DMS53 treated with DMSO at 0.1 percent for 48 hours (cell line): Measurements from ENCODE around the gene PCDHA11.
"Not testable (repeated sequence)": the region's sequence is repeated elsewhere in the genome, so short reads cannot be mapped to it uniquely, and the experiment has no call there.

Experiments used
- DNase-seq: peaks from one replicate; lab custom pipeline; 2025; ENCODE audit not compliant: unreplicated experiment; lab: John Stamatoyannopoulos, UW

PCDHA11 gene

DNA sequence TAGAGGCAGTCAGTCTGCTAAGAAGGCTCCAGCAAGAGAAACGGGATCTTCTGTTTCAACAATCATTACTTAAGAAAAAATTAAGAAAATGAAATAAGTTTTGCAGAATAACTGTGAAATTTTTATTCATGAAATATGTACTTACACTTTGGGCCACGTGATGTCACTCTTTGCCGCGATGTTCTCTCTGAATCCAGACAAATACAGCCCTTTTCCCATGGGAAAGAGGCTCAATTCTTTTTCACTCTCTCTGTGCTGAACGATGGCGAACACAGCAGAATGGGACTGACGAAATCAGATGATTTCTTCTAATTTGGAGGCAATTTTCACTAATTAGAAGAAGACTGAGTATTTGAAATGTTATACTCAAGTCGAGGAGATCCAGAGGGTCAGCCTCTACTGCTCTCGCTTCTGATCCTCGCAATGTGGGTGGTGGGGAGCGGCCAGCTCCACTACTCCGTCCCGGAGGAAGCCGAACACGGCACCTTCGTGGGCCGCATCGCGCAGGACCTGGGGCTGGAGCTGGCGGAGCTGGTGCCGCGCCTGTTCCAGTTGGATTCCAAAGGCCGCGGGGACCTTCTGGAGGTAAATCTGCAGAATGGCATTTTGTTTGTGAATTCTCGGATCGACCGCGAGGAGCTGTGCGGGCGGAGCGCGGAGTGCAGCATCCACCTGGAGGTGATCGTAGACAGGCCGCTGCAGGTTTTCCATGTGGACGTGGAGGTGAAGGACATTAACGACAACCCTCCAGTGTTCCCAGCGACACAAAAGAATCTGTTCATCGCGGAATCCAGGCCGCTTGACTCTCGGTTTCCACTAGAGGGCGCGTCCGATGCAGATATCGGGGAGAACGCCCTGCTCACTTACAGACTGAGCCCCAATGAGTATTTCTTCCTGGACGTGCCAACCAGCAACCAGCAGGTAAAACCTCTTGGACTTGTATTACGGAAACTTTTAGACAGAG is 20.3 kb upstream of the PCDHA11 start, which contains the start of gene PCDHA9:
Gene PCDHA9 (plus strand): TSS at position 244 of the 964 bp plus-strand sequence. CDS start 114 bp downstream, at position 358.
- not testable (repeated sequence) for DNase-seq

DNA sequence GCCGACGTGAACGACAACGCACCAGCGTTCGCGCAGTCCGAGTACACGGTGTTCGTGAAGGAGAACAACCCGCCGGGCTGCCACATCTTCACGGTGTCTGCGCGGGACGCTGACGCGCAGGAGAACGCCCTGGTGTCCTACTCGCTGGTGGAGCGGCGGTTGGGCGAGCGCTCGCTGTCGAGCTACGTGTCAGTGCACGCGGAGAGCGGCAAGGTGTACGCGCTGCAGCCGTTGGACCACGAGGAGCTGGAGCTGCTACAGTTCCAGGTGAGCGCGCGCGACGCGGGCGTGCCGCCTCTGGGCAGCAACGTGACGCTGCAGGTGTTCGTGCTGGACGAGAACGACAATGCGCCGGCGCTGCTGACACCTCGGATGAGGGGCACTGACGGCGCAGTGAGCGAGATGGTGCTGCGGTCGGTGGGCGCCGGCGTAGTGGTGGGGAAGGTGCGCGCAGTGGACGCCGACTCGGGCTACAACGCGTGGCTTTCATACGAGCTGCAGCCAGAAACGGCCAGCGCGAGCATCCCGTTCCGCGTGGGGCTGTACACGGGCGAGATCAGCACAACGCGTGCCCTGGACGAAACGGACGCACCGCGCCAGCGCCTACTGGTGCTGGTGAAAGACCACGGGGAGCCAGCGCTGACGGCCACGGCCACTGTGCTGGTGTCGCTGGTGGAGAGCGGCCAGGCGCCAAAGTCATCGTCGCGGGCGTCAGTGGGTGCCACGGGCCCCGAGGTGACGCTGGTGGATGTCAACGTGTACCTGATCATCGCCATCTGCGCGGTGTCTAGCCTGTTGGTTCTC is 18.7 kb upstream of the PCDHA11 start:
- not testable (repeated sequence) for DNase-seq

GRCh38 chr5:140855772-140856674 is 12.7 kb upstream of the PCDHA11 start, which contains the start of gene PCDHA10:
Gene PCDHA10 (plus strand): TSS chr5:140855897. CDS start chr5:140856049, 152 bp downstream.
- peak; percentile 55 for DNase-seq

GRCh38 chr5:140857177-140857986 is 11.4 kb upstream of the PCDHA11 start:
- DNase-seq: no peak

GRCh38 chr5:140857987-140858240 is 10.8 kb upstream of the PCDHA11 start:
- DNase-seq: no peak

DNA sequence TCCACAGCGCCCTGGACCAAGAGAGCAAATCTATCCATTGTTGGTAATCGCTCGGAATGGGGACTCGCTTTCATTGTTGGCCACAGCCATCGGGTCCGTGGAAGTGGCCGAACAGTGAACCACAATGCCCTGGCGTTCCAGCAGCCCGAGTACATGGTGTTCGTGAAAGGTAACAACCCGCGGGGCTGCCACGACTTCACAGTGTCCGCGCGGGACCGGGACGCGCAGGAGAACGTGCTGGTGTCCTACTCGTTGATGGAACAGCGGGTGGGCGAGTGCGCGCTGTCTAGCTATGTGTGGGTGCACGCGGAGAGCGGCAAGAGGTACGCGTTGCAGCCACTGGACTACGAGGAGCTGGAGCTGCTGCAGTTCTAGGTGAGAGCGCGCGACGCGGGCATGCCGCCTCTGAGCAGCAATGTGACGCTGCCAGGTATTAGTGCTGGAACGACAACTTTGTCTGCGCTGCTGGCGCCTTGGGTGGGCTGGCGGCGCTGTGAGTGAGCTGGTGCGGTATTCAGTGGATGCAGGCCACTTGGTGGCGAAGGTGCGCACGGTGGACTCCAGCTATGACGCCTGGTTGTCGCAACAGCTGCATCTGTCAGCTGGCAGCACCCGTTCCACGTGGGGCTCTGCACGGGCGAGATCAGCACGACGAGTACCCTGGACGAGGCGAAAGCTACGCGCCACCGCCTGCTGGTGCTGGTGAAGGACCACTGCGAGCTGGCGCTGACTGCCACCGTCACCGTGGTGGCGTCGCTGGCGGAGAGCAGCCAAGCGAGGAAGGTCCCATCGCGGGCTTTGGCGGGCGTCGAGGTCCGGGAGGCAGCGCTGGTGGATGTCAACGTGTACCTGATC is 6.1 kb upstream of the PCDHA11 start:
- no peak for DNase-seq

- no peak for DNase-seq
Observed at GRCh38 chr5:140869555-140869886, 764 bp downstream of the PCDHA11 start.

GRCh38 chr5:140870221-140871201 is 1.8 kb downstream of the PCDHA11 start:
- no peak for DNase-seq

DNA sequence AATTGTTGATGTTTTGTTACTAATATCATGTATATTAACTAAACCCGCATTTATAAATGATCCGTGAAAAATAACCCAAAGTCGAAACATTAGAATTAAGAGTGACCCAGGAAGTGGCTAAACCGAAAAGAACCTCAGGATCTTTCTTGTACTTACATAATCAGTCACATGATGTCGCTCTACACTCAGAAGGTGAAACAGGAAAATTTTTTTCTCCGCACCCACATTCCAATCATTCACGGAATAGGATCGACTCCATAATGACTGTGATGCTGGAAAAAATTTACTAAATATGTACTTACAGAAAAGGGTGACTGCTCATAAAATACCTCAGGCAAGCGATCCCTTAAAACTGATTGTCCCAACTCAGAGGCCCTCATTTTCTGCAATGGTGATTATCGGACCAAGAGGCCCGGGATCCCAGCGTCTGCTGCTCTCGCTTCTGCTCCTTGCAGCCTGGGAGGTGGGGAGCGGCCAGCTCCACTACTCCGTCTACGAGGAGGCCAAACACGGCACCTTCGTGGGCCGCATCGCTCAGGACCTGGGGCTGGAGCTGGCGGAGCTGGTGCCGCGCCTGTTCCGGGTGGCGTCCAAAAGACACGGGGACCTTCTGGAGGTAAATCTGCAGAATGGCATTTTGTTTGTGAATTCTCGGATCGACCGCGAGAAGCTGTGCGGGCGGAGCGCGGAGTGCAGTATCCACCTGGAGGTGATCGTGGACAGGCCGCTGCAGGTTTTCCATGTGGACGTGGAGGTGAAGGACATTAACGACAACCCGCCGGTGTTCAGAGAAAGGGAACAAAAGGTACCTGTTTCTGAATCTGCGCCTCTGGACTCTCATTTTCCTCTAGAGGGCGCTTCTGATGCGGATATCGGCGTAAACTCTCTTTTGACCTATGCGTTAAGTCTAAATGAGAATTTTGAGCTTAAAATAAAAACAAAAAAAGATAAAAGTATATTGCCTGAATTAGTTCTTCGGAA is 6.6 kb downstream of the PCDHA11 start, which contains the start of gene PCDHA12:
Gene PCDHA12 (plus strand): TSS at position 224 of the 981 bp plus-strand sequence. CDS start 165 bp downstream, at position 389.
- peak; percentile 36 for DNase-seq

DNA sequence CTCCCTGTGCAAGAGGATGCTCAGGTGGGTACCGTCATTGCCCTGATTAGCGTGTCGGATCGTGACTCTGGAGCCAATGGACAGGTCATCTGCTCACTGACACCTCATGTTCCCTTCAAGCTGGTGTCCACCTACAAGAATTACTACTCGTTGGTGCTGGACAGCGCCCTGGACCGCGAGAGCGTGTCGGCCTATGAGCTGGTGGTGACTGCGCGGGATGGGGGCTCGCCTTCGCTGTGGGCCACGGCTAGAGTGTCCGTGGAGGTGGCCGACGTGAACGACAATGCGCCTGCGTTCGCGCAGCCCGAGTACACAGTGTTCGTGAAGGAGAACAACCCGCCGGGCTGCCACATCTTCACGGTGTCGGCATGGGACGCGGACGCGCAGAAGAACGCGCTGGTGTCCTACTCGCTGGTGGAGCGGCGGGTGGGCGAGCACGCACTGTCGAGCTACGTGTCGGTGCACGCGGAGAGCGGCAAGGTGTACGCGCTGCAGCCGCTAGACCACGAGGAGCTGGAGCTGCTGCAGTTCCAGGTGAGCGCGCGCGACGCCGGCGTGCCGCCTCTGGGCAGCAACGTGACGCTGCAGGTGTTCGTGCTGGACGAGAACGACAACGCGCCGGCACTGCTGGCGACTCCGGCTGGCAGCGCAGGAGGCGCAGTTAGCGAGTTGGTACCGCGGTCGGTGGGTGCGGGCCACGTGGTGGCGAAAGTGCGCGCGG is 7.9 kb downstream of the PCDHA11 start:
- not testable (repeated sequence) for DNase-seq

GRCh38 chr5:140877262-140877581 is 8.5 kb downstream of the PCDHA11 start:
- DNase-seq: no peak

- DNase-seq: peak; percentile 72
Observed at GRCh38 chr5:140881889-140882590, 13.3 kb downstream of the PCDHA11 start, which contains the start of gene PCDHA13. Gene PCDHA13 (plus strand): TSS chr5:140882124. CDS start chr5:140882269, 145 bp downstream.

DNA sequence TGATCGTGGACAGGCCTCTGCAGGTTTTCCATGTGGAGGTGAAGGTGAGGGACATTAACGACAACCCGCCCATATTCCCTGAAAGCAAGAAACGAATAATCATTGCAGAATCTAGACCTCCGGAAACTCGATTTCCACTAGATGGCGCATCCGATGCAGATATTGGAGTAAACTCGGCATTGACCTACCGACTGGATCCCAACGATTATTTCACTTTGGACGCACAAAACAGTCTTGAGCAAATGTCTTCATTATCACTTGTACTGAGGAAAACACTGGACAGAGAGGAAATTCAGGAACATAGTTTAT is 13.8 kb downstream of the PCDHA11 start:
- DNase-seq: peak; percentile 73

GRCh38 chr5:140883373-140883772 is 14.6 kb downstream of the PCDHA11 start:
- no peak for DNase-seq

GRCh38 chr5:140883927-140884697 is 15.4 kb downstream of the PCDHA11 start:
- DNase-seq: no peak
